Measurements from ENCODE around the gene LSMEM2.

LSMEM2 gene

GRCh38 chr3:50334339-50335075 lies 55.6 kb downstream of the LSMEM2 start:
- H3K4me1 ChIP-seq (ENCODE audit: control insufficient read depth, insufficient read depth, low read length, unreplicated experiment): peaks cover 39% of the 10 kb centered on the region
- no peaks in the 10 kb centered on the region for H3K27me3 ChIP-seq (ENCODE audit: insufficient read depth, low read length)
- peaks cover 74% of the 10 kb centered on the region for H3K79me2 ChIP-seq (ENCODE audit: control insufficient read depth, insufficient read depth, low read length, unreplicated experiment)
- peak overlapping the region; percentile 94 for H3K4me3 ChIP-seq (ENCODE audit: low read depth, low read length)
- H3K27ac ChIP-seq (ENCODE audit: low read depth, low read length): peak overlapping the region; percentile 93
- H2AFZ ChIP-seq (ENCODE audit: low read length, unreplicated experiment): no peak overlapping the region
- H3K36me3 ChIP-seq (ENCODE audit: insufficient read depth, low read length): peaks cover 19% of the 10 kb centered on the region; the same call in 1 of the 2 replicates

GRCh38 chr3:50336452-50337174 lies 57.7 kb downstream of the LSMEM2 start:
- H3K27me3 ChIP-seq (ENCODE audit: insufficient read depth, low read length): no peaks in the 10 kb centered on the region
- H2AFZ ChIP-seq (ENCODE audit: low read length, unreplicated experiment): no peak overlapping the region
- H3K36me3 ChIP-seq (ENCODE audit: insufficient read depth, low read length): peaks cover 6% of the 10 kb centered on the region; the same call in 1 of the 2 replicates
- peaks cover 43% of the 10 kb centered on the region for H3K4me1 ChIP-seq (ENCODE audit: control insufficient read depth, insufficient read depth, low read length, unreplicated experiment)
- peak overlapping the region; percentile 93 for H3K27ac ChIP-seq (ENCODE audit: low read depth, low read length)
- H3K79me2 ChIP-seq (ENCODE audit: control insufficient read depth, insufficient read depth, low read length, unreplicated experiment): peaks cover 82% of the 10 kb centered on the region
- peak overlapping the region; percentile 94 for H3K4me3 ChIP-seq (ENCODE audit: low read depth, low read length)

GRCh38 chr3:50337175-50337861 lies 58.4 kb downstream of the LSMEM2 start:
- peak overlapping the region; percentile 93 for H3K27ac ChIP-seq (ENCODE audit: low read depth, low read length)

More at GRCh38 chr3:50337175-50337861, 58.4 kb downstream of the LSMEM2 start:
- peaks cover 75% of the 10 kb centered on the region for H3K79me2 ChIP-seq (ENCODE audit: control insufficient read depth, insufficient read depth, low read length, unreplicated experiment)
- H3K36me3 ChIP-seq (ENCODE audit: insufficient read depth, low read length): no peaks in the 10 kb centered on the region; the same call in 1 of the 2 replicates
- no peak overlapping the region for H2AFZ ChIP-seq (ENCODE audit: low read length, unreplicated experiment)
- peaks cover 46% of the 10 kb centered on the region for H3K4me1 ChIP-seq (ENCODE audit: control insufficient read depth, insufficient read depth, low read length, unreplicated experiment)
- H3K4me3 ChIP-seq (ENCODE audit: low read depth, low read length): peak overlapping the region; percentile 94
- no peaks in the 10 kb centered on the region for H3K27me3 ChIP-seq (ENCODE audit: insufficient read depth, low read length)

All from ACC112 (cell line).